ENCODE results near the gene NNT.
A peak's percentile ranks its signal among the peaks of the same experiment; 100 is the strongest.

The NNT gene

GRCh38 chr5:43601454-43602260 lies 1.3 kb upstream of the NNT start:
- H3K36me3 ChIP-seq (ENCODE audit: insufficient read depth, low read length): peaks cover 7% of the 10 kb centered on the region
- peaks cover 64% of the 10 kb centered on the region for H3K79me2 ChIP-seq (ENCODE audit: insufficient read depth, low read length)

GRCh38 chr5:43603344-43604217 lies 601 bp downstream of the NNT start:
- H4K20me1 ChIP-seq (ENCODE audit: insufficient read depth, low read length): no peaks in the 10 kb centered on the region; the same call in 1 of the 2 replicates
- H3K9ac ChIP-seq (ENCODE audit: low read depth, low read length): peak overlapping the region; percentile 85
- DNase-seq (peak; percentile 76), ATAC-seq (ENCODE audit: insufficient read depth, low read depth) (peak; percentile 72)
- no peaks in the 10 kb centered on the region for H3K9me3 ChIP-seq (ENCODE audit: insufficient read depth, low read length, severe bottlenecking)
- H3K36me3 ChIP-seq (ENCODE audit: insufficient read depth, low read length): peaks cover 12% of the 10 kb centered on the region
- TF ChIP-seq CTCF (IDR thresholded peaks at IDR 0.05; ENCODE audit: borderline replicate concordance, extremely low read depth, low read length, poor library complexity, severe bottlenecking) (no peak), EZH2 (IDR thresholded peaks at IDR 0.05; ENCODE audit: borderline replicate concordance, low read depth, low read length, severe bottlenecking) (no peak)
- peak overlapping the region; percentile 81 for H3K4me2 ChIP-seq (ENCODE audit: insufficient read depth, low read length)
- H3K79me2 ChIP-seq (ENCODE audit: insufficient read depth, low read length): peaks cover 81% of the 10 kb centered on the region
- H2AFZ ChIP-seq (ENCODE audit: low read depth, low read length): peak overlapping the region; percentile 100
- no peaks in the 10 kb centered on the region for H3K27me3 ChIP-seq (ENCODE audit: insufficient read depth, low read length, poor library complexity)
- H3K27ac ChIP-seq (ENCODE audit: low read length): peak overlapping the region; percentile 91
- peaks cover 44% of the 10 kb centered on the region for H3K4me1 ChIP-seq (ENCODE audit: insufficient read depth, low read length)
- peak overlapping the region; percentile 92 to 99 for H3K4me3 ChIP-seq (ENCODE audit: low read depth in 1 of 2, low read length in 2 of 2)

More at GRCh38 chr5:43601454-43602260, 1.3 kb upstream of the NNT start:
- no peaks in the 10 kb centered on the region for H3K27me3 ChIP-seq (ENCODE audit: insufficient read depth, low read length, poor library complexity)
- ATAC-seq (ENCODE audit: insufficient read depth, low read depth) (no peak), DNase-seq (no peak)
- H3K4me2 ChIP-seq (ENCODE audit: insufficient read depth, low read length): peak overlapping the region; percentile 81
- TF ChIP-seq EZH2 (IDR thresholded peaks at IDR 0.05; ENCODE audit: borderline replicate concordance, low read depth, low read length, severe bottlenecking) (no peak), CTCF (IDR thresholded peaks at IDR 0.05; ENCODE audit: borderline replicate concordance, extremely low read depth, low read length, poor library complexity, severe bottlenecking) (no peak)
- no peaks in the 10 kb centered on the region; the same call in 1 of the 2 replicates for H4K20me1 ChIP-seq (ENCODE audit: insufficient read depth, low read length)
- H3K9me3 ChIP-seq (ENCODE audit: insufficient read depth, low read length, severe bottlenecking): no peaks in the 10 kb centered on the region
- peak overlapping the region; percentile 85 for H3K9ac ChIP-seq (ENCODE audit: low read depth, low read length)
- H3K4me1 ChIP-seq (ENCODE audit: insufficient read depth, low read length): peaks cover 44% of the 10 kb centered on the region
- H3K27ac ChIP-seq (ENCODE audit: low read length): peak overlapping the region; percentile 91
- H3K4me3 ChIP-seq (ENCODE audit: low read depth in 1 of 2, low read length in 2 of 2): peak overlapping the region; percentile 92 to 99
- H2AFZ ChIP-seq (ENCODE audit: low read depth, low read length): peak overlapping the region; percentile 100

GRCh38 chr5:43604699-43605098 lies 1.7 kb downstream of the NNT start:
- Histone ChIP-seq H2AFZ (ENCODE audit: low read depth, low read length) (no peak overlapping the region), H3K27me3 (ENCODE audit: insufficient read depth, low read length, poor library complexity) (no peaks in the 10 kb centered on the region), H4K20me1 (ENCODE audit: insufficient read depth, low read length) (no peaks in the 10 kb centered on the region; the same call in 1 of the 2 replicates), H3K4me3 (ENCODE audit: low read depth in 1 of 2, low read length in 2 of 2) (peak overlapping the region in 1 of 2 experiments; percentile 92; a peak in 2 of 4 replicates), H3K27ac (ENCODE audit: low read length) (peak overlapping the region; percentile 91), H3K4me2 (ENCODE audit: insufficient read depth, low read length) (peak overlapping the region; percentile 81), H3K9ac (ENCODE audit: low read depth, low read length) (peak overlapping the region; percentile 85; the same call in 1 of the 2 replicates), H3K9me3 (ENCODE audit: insufficient read depth, low read length, severe bottlenecking) (no peaks in the 10 kb centered on the region), H3K4me1 (ENCODE audit: insufficient read depth, low read length) (peaks cover 44% of the 10 kb centered on the region), H3K79me2 (ENCODE audit: insufficient read depth, low read length) (peaks cover 87% of the 10 kb centered on the region), H3K36me3 (ENCODE audit: insufficient read depth, low read length) (peaks cover 23% of the 10 kb centered on the region)
- no peak for ATAC-seq (ENCODE audit: insufficient read depth, low read depth)
- no peak for TF ChIP-seq CTCF (IDR thresholded peaks at IDR 0.05; ENCODE audit: borderline replicate concordance, extremely low read depth, low read length, poor library complexity, severe bottlenecking)
- TF ChIP-seq EZH2 (IDR thresholded peaks at IDR 0.05; ENCODE audit: borderline replicate concordance, low read depth, low read length, severe bottlenecking): no peak
- DNase-seq: no peak

Data from DND-41 (cell line).